HG03066 (cell line): ENCODE results near the gene MARCHF5.

Source experiments
- ATAC-seq: cut with Tn5 transposase; IDR thresholded peaks from one replicate; pipeline ENCODE4 v1.9.1; 2021; ENCODE audit warnings: low read depth; ENCODE audit not compliant: unreplicated experiment

Gene MARCHF5

GRCh38 chr10:92290837-92291615 is at the start of gene MARCHF5, which contains the start of gene CPEB3:
Gene MARCHF5 (plus strand): TSS chr10:92291167. CDS start chr10:92291495, 328 bp downstream.
Gene CPEB3 (minus strand): TSS chr10:92291078. CDS start chr10:92240350, 50,728 bp downstream.
- peak; percentile 98 for ATAC-seq

- ATAC-seq: no peak
These were observed 49.5 kb upstream of the MARCHF5 start for GRCh38 chr10:92241501-92241900.

GRCh38 chr10:92242380-92242779 is 48.6 kb upstream of the MARCHF5 start:
- no peak for ATAC-seq

- ATAC-seq: no peak
These were observed 47.9 kb upstream of the MARCHF5 start for GRCh38 chr10:92242910-92243671.

GRCh38 chr10:92244796-92245195 is 46.2 kb upstream of the MARCHF5 start:
- ATAC-seq: peak; percentile 40

GRCh38 chr10:92248566-92248965 is 42.4 kb upstream of the MARCHF5 start:
- no peak for ATAC-seq

- no peak for ATAC-seq
These were observed 27.6 kb upstream of the MARCHF5 start for GRCh38 chr10:92263396-92263795.

GRCh38 chr10:92264249-92264648 is 26.7 kb upstream of the MARCHF5 start:
- no peak for ATAC-seq

- no peak for ATAC-seq
These were observed 25.2 kb upstream of the MARCHF5 start for GRCh38 chr10:92265687-92266258.

GRCh38 chr10:92267343-92267742 is 23.6 kb upstream of the MARCHF5 start:
- ATAC-seq: no peak

GRCh38 chr10:92268748-92269147 is 22.2 kb upstream of the MARCHF5 start:
- ATAC-seq: no peak

GRCh38 chr10:92274071-92274470 is 16.9 kb upstream of the MARCHF5 start:
- ATAC-seq: no peak

GRCh38 chr10:92278996-92279696 is 11.8 kb upstream of the MARCHF5 start:
- ATAC-seq: no peak

GRCh38 chr10:92284112-92284704 is 6.8 kb upstream of the MARCHF5 start:
- ATAC-seq: no peak

GRCh38 chr10:92290076-92290836 is 711 bp upstream of the MARCHF5 start:
- ATAC-seq: peak; percentile 27

- ATAC-seq: no peak
These were observed 574 bp downstream of the MARCHF5 start for GRCh38 chr10:92291616-92291865.

GRCh38 chr10:92291921-92292845 is 1.2 kb downstream of the MARCHF5 start:
- ATAC-seq: no peak

GRCh38 chr10:92298487-92298886 is 7.5 kb downstream of the MARCHF5 start:
- no peak for ATAC-seq

GRCh38 chr10:92303096-92303495 is 12.1 kb downstream of the MARCHF5 start:
- ATAC-seq: no peak
